ENCODE measurements around the gene ADCY5. TPM values are rescaled to one million over a fixed set of nuclear protein-coding genes. Genes with fewer than 3 reads are reported as not detected.
A peak's percentile ranks its signal among the peaks of the same experiment; 100 is the strongest.

Gene ADCY5
- total and polyA plus RNA-seq, 4 donors, result 29.5 to 56.7 (median 41.7) TPM

GRCh38 chr3:123467046-123467445 lies 18.2 kb upstream of the ADCY5 start:
- Histone ChIP-seq H3K4me3 (ENCODE audit: low read depth, low read length) (no peak overlapping the region), H3K4me1 (ENCODE audit: control insufficient read depth, insufficient read depth, low read length) (no peaks in the 10 kb centered on the region), H3K9me3 (ENCODE audit: control insufficient read depth, insufficient read depth, low read length) (no peaks in the 10 kb centered on the region), H3K27ac (ENCODE audit: low read depth, low read length) (no peak overlapping the region), H3K36me3 (ENCODE audit: control insufficient read depth, insufficient read depth, low read length) (no peaks in the 10 kb centered on the region), H3K27me3 (ENCODE audit: control insufficient read depth, insufficient read depth, low read length) (no peaks in the 10 kb centered on the region)
- DNase-seq (ENCODE audit: low read depth in 4 of 6, low spot score in 6 of 6), result no peak
- WGBS (ENCODE audit: insufficient coverage), result 67% methylated on average over 5 of the region's 5 CpGs

GRCh38 chr3:123464211-123464610 lies 15.3 kb upstream of the ADCY5 start:
- Histone ChIP-seq H3K9me3 (ENCODE audit: control insufficient read depth, insufficient read depth, low read length) (no peaks in the 10 kb centered on the region), H3K4me3 (ENCODE audit: low read depth, low read length) (no peak overlapping the region), H3K36me3 (ENCODE audit: control insufficient read depth, insufficient read depth, low read length) (no peaks in the 10 kb centered on the region), H3K27me3 (ENCODE audit: control insufficient read depth, insufficient read depth, low read length) (no peaks in the 10 kb centered on the region), H3K4me1 (ENCODE audit: control insufficient read depth, insufficient read depth, low read length) (peaks cover 5% of the 10 kb centered on the region), H3K27ac (ENCODE audit: low read depth, low read length) (no peak overlapping the region)
- WGBS (ENCODE audit: insufficient coverage), result 66% methylated on average over 5 of the region's 7 CpGs
- DNase-seq (ENCODE audit: low read depth in 4 of 6, low spot score in 6 of 6), result no peak

- H3K9me3 ChIP-seq (ENCODE audit: control insufficient read depth, insufficient read depth, low read length), result no peaks in the 10 kb centered on the region
- 15% methylated on average over 6 of the region's 8 CpGs for WGBS (ENCODE audit: insufficient coverage)
Measured at GRCh38 chr3:123459862-123460261, 11.0 kb upstream of the ADCY5 start.

GRCh38 chr3:123458255-123458654 lies 9.4 kb upstream of the ADCY5 start:
- Histone ChIP-seq H3K36me3 (ENCODE audit: control insufficient read depth, insufficient read depth, low read length) (no peaks in the 10 kb centered on the region), H3K27me3 (ENCODE audit: control insufficient read depth, insufficient read depth, low read length) (no peaks in the 10 kb centered on the region), H3K4me3 (ENCODE audit: low read depth, low read length) (no peak overlapping the region), H3K4me1 (ENCODE audit: control insufficient read depth, insufficient read depth, low read length) (peaks cover 5% of the 10 kb centered on the region), H3K27ac (ENCODE audit: low read depth, low read length) (no peak overlapping the region), H3K9me3 (ENCODE audit: control insufficient read depth, insufficient read depth, low read length) (no peaks in the 10 kb centered on the region)
- DNase-seq (ENCODE audit: low read depth in 4 of 6, low spot score in 6 of 6), result no peak
- WGBS (ENCODE audit: insufficient coverage), result 94% methylated on average over 4 of the region's 5 CpGs

More at GRCh38 chr3:123459862-123460261, 11.0 kb upstream of the ADCY5 start:
- H3K4me3 ChIP-seq (ENCODE audit: low read depth, low read length), result no peak overlapping the region
- no peak overlapping the region for H3K27ac ChIP-seq (ENCODE audit: low read depth, low read length)
- peak in 2 of 6 donors; percentile 10 to 17 for DNase-seq (ENCODE audit: low read depth in 4 of 6, low spot score in 6 of 6)
- H3K4me1 ChIP-seq (ENCODE audit: control insufficient read depth, insufficient read depth, low read length), result peaks cover 5% of the 10 kb centered on the region
- no peaks in the 10 kb centered on the region for H3K27me3 ChIP-seq (ENCODE audit: control insufficient read depth, insufficient read depth, low read length)
- no peaks in the 10 kb centered on the region for H3K36me3 ChIP-seq (ENCODE audit: control insufficient read depth, insufficient read depth, low read length)

GRCh38 chr3:123457841-123458240 lies 9.0 kb upstream of the ADCY5 start:
- Histone ChIP-seq H3K36me3 (ENCODE audit: control insufficient read depth, insufficient read depth, low read length) (no peaks in the 10 kb centered on the region), H3K27me3 (ENCODE audit: control insufficient read depth, insufficient read depth, low read length) (no peaks in the 10 kb centered on the region), H3K4me1 (ENCODE audit: control insufficient read depth, insufficient read depth, low read length) (peaks cover 5% of the 10 kb centered on the region), H3K27ac (ENCODE audit: low read depth, low read length) (no peak overlapping the region), H3K9me3 (ENCODE audit: control insufficient read depth, insufficient read depth, low read length) (no peaks in the 10 kb centered on the region), H3K4me3 (ENCODE audit: low read depth, low read length) (no peak overlapping the region)
- no peak for DNase-seq (ENCODE audit: low read depth in 4 of 6, low spot score in 6 of 6)
- no CpG with 5 or more reads among the region's 1 CpG for WGBS (ENCODE audit: insufficient coverage)

- WGBS (ENCODE audit: insufficient coverage), result 78% methylated on average over 3 of the region's 3 CpGs
- no peak for DNase-seq (ENCODE audit: low read depth in 4 of 6, low spot score in 6 of 6)
- H3K27ac ChIP-seq (ENCODE audit: low read depth, low read length), result no peak overlapping the region
- peaks cover 6% of the 10 kb centered on the region for H3K4me1 ChIP-seq (ENCODE audit: control insufficient read depth, insufficient read depth, low read length)
- peaks cover under 1% of the 10 kb centered on the region for H3K27me3 ChIP-seq (ENCODE audit: control insufficient read depth, insufficient read depth, low read length)
- no peak overlapping the region for H3K4me3 ChIP-seq (ENCODE audit: low read depth, low read length)
- no peaks in the 10 kb centered on the region for H3K9me3 ChIP-seq (ENCODE audit: control insufficient read depth, insufficient read depth, low read length)
- H3K36me3 ChIP-seq (ENCODE audit: control insufficient read depth, insufficient read depth, low read length), result no peaks in the 10 kb centered on the region
Measured at GRCh38 chr3:123453675-123454074, 4.8 kb upstream of the ADCY5 start.

- no peaks in the 10 kb centered on the region for H3K9me3 ChIP-seq (ENCODE audit: control insufficient read depth, insufficient read depth, low read length)
- H3K27me3 ChIP-seq (ENCODE audit: control insufficient read depth, insufficient read depth, low read length), result peaks cover 8% of the 10 kb centered on the region
- peaks cover 8% of the 10 kb centered on the region for H3K36me3 ChIP-seq (ENCODE audit: control insufficient read depth, insufficient read depth, low read length)
- H3K4me3 ChIP-seq (ENCODE audit: low read depth, low read length), result no peak overlapping the region
- DNase-seq (ENCODE audit: low read depth in 4 of 6, low spot score in 6 of 6), result no peak
- peaks cover 28% of the 10 kb centered on the region for H3K4me1 ChIP-seq (ENCODE audit: control insufficient read depth, insufficient read depth, low read length)
- WGBS (ENCODE audit: insufficient coverage), result 68% methylated on average over 4 of the region's 4 CpGs
- H3K27ac ChIP-seq (ENCODE audit: low read depth, low read length), result no peak overlapping the region
Measured at GRCh38 chr3:123451186-123451585, 2.3 kb upstream of the ADCY5 start.

GRCh38 chr3:123449997-123450604 lies 1.2 kb upstream of the ADCY5 start:
- 8% methylated on average over 31 of the region's 33 CpGs for WGBS (ENCODE audit: insufficient coverage)
- peak overlapping the region; percentile 36 for H3K27ac ChIP-seq (ENCODE audit: low read depth, low read length)
- peak in 4 of 6 donors; percentile 45 to 94 (median 84) for DNase-seq (ENCODE audit: low read depth in 4 of 6, low spot score in 6 of 6)

GRCh38 chr3:123449102-123449996 lies 459 bp upstream of the ADCY5 start:
- Histone ChIP-seq H3K27ac (ENCODE audit: low read depth, low read length) (peak overlapping the region; percentile 36), H3K4me3 (ENCODE audit: low read depth, low read length) (peak overlapping the region; percentile 55), H3K4me1 (ENCODE audit: control insufficient read depth, insufficient read depth, low read length) (peaks cover 32% of the 10 kb centered on the region), H3K36me3 (ENCODE audit: control insufficient read depth, insufficient read depth, low read length) (peaks cover 8% of the 10 kb centered on the region), H3K27me3 (ENCODE audit: control insufficient read depth, insufficient read depth, low read length) (peaks cover 8% of the 10 kb centered on the region), H3K9me3 (ENCODE audit: control insufficient read depth, insufficient read depth, low read length) (no peaks in the 10 kb centered on the region)
- under 1% methylated on average over 111 of the region's 114 CpGs for WGBS (ENCODE audit: insufficient coverage)
- peak in 4 of 6 donors; percentile 17 to 77 (median 47) for DNase-seq (ENCODE audit: low read depth in 4 of 6, low spot score in 6 of 6)

More at GRCh38 chr3:123449997-123450604, 1.2 kb upstream of the ADCY5 start:
- Histone ChIP-seq H3K36me3 (ENCODE audit: control insufficient read depth, insufficient read depth, low read length) (peaks cover 8% of the 10 kb centered on the region), H3K9me3 (ENCODE audit: control insufficient read depth, insufficient read depth, low read length) (no peaks in the 10 kb centered on the region), H3K27me3 (ENCODE audit: control insufficient read depth, insufficient read depth, low read length) (peaks cover 8% of the 10 kb centered on the region), H3K4me3 (ENCODE audit: low read depth, low read length) (peak overlapping the region; percentile 55), H3K4me1 (ENCODE audit: control insufficient read depth, insufficient read depth, low read length) (peaks cover 31% of the 10 kb centered on the region)

All from spinal cord (tissue), 10 donors.